Activated CD4-positive, CD25-positive, alpha-beta regulatory T cell (primary cell): ENCODE measurements around the gene SHC3.

Source experiments
- DNase-seq, 4 experiments: peaks; one replicate each; lab custom pipeline; 2025; lab: John Stamatoyannopoulos, UW

The SHC3 gene

DNA sequence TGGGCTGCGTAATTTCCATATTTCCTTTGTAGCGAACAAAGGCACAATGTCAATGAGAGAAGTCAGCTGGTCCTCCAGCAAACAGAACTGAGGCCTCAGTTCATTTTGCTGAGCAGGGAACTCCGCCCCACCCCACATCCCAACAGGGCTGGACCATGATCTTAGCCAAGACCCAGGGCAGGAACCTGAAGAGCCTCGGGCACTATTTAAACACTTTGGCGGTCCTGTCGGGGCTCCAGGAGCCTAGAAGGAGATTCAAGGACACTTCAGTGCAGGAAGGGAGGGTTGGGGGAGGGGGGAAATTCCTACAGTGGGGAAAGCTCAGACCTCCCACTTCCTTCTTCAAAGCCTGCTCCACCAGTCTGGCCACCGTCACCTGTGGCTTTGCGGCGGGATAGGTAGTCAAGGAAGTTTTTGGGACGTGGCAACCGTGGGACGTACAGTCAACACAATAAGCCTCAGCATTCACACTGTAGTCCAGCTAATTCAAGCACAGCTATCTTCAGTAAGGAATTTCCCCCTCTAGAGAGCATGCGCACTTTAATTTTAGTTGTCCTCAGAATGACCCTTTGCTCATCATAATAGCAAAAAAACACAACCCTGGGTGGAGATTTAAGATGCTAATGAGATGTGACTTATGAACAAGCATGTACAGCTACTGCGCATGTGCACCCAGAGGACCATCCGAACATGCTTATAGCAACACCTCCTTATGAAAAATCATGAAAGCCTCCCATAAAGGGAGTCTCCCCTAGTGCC, 156.4 kb downstream of the SHC3 start:
- DNase-seq, result no peak

DNA sequence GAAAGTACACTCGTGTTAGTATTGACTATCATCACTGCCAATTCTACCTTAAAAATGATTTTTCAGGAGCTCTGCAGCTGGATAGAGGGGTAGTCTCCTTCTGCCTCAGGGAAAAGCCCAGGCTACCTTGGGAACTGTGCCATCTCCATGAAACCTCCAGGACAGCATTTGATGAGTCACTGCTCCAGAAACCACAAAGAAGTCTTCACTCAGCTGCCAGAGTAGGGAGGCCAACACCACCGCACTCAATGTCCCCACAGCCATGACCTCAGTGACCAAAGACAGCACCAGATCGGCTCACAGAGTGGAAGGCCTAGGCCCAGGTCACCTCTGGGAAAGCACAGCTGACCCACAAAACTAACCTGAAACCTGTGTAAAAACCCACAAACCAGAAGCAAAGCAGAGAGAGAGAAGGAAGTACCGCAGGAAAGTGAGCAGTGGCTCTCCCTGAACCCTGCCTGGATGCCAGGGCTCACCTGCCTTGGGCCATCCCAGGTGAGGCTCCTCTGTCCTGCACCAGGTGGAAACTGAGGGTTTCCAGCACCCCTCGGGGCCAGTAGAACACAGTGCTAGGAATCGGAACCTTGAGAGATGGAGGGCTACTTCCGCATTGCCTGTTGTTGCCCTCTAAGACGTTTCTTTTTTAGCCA, 157.3 kb downstream of the SHC3 start:
- no peak for DNase-seq

DNA sequence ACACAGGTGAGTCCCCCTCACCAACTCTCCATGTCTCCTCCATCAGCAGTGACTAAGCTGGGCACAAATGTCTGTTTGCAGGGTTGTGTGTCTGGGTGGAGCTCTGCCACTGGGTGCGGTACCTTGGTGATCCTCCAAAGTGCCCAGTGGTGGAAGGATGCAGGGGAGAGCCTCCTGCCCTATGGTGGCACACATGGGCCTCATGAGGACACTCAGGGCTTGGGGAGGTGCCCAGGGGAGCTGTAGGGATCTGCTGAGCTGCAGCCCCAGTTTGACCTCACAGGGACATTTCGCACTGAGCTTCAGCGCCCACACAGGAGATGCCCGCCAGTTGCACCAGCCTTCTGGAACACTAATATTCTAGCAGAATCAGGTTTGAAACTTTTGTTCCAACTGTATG, 157.9 kb downstream of the SHC3 start:
- no peak for DNase-seq

DNA sequence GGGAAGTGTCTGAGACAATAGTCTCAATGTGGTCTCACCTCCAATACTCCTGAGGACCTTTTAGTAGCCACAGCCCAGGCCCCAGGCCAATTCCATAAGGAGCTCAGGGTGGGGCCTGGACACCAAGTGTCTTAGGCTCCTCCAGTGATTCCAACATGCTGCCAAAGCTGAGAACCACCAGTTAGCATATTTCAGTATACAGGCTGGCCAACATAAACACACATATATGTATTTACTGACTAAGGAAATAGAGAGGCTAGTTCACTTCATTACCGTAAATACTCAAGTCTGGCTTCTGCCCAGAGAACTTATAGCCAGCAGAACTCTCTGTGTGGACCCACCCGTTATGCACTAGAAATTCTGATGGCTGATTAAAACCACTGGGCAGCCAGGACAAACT, 163.3 kb downstream of the SHC3 start:
- no peak for DNase-seq

DNA sequence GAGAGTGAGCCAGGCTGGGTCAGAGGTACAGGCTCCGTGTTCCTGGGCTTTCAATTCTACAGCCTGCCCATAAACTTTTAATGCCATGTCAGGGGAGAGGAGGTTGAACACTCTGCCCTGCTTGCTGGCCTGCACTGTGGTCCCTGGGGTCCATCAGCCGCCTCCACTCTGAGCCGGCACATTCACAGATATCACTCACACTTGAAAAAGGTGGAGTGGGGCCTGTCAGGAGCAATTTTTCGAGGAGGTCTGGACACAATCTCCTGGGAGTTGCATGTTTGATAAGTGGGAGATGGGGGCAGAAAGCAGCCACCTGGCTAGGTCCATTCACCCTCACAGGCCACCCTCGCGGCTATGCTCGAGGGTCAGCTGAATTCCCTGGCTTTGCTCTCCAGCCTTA, 164.5 kb downstream of the SHC3 start:
- DNase-seq, result no peak

DNA sequence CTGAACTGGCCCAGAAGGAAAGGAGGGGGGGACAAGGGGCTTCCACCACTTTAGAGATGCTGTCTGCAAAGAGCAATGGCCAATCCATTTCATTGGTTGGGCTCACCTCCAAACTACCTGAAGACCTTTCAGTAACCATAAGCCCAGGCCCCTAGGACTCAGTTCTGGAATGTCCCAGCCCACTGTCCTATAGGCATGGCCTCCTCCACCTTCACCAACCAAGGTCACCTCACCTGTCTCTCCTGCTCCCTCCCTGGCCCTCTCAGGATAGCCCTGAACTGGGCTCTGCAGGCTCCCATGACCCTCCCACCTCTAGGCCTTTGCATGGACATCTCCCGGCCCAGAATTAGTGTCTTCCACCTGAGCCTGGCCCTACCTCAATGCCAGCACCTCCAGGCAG, 165.0 kb downstream of the SHC3 start:
- no peak for DNase-seq

DNA sequence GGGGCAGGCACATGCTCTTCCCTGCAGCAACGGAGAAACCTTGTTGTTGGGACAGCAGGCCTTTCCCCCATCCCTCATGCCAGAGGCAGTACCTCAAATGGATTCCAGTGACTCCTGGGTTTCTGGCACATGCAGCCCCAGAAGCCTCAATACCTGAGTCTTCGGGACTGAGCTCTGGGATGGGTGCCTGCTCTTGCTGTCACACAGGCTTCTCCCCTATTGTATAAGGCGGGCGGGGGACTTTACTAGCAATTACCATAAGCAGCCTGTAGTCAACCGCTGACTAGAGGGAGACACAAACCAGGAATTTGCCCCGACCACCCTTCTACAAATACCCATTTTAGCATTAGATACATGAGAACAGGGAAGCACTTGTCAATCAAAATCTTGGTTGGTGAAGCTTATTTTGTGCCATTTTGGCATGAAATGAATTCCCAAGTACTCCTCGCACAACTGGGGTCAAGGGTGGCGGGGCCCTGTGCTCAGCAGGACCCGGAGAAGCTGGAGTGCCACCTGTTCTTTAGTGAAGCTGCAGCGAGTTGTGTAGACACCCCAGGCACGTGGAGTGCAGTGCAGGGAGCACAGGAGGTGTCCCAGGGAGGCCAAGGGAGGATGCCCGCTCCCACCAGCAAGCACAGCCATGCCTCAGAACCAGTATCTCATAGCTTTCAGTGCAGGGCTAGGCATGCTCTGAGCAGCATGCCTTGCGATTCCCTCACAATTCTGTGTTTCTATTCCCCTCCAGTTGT, 166.2 kb downstream of the SHC3 start:
- no peak for DNase-seq

DNA sequence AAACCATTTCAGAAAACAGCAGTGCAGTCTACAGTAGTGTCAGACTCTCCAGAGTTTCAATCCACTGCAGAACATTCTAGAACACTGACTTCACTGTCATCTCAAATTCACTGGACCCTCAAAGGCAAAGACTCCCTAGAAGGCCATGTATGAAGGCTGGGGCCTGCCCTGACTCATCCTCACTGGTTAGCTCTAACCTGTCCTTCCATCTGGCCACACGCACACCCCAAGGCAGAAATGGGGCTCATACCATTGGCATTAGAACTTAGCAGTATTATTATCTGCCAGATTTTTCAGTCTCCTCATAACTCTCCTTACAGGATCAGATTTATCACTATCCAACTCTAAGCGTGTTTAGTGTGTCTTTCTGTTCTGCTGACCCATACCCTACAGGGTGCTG, 166.9 kb downstream of the SHC3 start:
- DNase-seq, result no peak

DNA sequence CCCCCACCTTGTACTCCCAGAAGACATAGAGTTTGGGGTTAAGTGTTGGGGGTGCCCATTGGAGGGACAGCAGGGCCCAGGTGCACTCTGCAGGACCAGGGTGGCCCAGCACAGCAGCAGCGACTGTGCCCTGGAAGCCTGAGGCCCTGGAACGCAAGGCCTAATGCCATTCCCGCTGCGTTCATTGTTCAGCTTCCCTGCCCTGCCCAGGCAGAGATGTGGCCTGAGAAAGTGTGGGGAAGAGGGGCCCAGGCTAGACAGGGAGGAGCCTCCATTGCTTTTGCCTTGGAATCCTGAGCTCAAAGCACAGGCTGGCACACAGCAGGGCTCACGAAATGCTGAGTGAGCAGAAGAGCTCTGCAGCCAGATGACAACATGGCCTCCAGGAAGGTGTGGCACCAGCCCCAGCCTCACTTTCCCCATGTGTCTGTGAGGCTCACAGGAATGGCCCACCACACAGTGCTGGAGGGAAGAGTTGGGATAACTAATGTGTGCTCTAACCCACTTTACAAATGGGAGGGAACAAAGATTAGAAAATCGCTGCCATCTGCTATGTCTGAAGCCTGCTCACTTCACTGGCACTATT, 168.0 kb downstream of the SHC3 start:
- DNase-seq, result no peak

DNA sequence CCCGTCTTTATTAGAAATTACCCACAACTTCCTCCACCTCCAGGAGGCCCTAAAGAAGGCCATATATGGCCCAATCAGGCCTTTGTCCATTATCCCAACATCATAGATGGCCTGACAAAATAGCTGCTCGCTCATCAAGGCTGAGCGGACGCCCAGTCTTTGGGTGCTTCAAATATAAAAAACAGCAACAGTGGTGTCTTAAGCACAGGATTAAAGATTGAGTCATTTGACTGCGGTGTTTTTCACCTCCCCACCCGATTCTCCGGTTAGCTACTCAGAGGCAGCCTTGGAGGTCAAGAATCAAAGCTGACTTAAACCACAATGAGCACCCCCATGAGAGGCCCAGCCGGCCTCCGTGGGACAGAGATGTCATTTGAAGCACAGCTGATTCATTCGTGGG, 168.6 kb downstream of the SHC3 start:
- DNase-seq, result no peak

DNA sequence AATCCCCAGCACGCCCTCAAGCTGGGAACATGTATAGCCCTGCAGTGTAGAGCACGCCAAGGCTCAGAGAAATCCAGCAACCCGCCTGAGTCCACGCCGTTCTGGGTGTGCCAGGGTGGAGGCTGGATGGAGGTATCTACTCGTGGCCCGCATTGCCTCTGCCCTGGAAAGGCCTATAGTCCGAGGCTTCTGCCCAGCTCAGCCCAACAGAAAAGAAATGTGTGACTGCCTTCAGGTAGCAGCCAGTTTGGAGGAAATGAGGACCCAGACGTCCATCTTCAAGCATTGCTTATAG, 169.1 kb downstream of the SHC3 start:
- DNase-seq, result no peak

DNA sequence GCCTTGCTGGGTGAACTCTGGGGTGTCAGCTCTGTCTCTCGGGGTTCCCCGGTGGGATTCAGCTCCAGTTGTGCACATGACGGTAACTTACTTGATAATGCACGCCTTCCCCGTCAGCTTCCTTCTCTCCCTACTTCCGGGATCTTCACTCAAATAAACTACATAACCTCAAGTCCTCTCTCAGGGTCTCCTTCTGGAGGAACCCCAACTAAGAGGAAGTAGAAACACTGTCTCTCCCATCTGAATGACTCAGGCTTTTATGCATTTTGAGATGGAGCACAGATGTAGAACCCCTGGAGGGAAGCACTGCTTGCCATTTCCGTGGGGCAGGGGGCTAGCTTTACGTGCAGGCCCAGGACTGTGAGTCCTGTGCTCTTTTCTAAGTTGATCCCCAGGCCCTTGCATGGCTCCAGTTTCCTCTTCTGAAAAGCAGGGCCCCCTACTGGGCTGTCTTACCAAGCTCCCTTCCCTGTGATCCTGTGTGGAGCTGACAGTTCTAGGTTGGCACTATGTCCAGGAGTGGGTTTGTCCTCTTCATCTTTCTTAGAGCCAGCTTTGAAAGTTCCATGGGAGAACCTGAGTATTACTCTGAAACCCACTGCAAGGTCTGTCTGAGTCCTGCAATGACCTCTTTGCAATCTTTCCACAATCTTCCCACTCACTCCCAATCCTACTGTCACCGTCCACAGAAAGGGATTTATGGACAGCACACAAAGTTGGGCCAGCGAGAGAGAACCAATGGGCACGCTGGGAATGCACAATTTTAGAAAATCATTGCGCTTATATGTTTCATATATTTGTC, 169.7 kb downstream of the SHC3 start:
- no peak for DNase-seq

DNA sequence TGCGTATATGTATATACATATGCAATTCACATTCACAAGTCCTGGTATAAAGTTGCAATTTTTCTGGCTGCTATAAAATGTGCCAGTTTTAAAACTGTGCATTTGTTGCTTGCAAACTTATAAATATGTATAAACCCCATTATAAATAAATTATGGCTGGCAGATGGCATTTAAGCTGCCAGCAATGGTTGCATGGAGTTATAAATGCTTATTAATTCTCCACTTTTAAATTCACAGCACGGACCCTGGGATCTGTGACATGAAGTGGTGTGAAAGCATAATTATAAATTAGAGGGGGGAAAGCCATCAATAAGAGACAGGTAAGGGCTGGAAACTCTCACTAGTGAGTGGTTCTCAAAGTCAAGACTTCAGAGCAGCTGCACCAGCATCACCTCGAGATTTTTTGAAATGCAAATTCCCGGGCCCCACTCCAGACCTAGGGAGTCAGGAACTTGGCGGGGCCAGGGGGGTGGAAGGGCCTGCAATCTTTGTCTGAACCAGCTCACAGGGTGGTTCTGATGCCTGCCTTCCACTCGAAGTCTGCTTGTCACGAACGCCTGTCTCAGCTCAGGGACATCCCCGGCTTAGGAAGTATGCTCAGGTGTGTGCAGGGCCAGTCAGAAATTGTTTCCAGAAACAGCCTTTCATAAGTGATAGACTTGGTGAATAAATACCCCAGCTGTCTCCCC, 170.4 kb downstream of the SHC3 start:
- no peak for DNase-seq

DNA sequence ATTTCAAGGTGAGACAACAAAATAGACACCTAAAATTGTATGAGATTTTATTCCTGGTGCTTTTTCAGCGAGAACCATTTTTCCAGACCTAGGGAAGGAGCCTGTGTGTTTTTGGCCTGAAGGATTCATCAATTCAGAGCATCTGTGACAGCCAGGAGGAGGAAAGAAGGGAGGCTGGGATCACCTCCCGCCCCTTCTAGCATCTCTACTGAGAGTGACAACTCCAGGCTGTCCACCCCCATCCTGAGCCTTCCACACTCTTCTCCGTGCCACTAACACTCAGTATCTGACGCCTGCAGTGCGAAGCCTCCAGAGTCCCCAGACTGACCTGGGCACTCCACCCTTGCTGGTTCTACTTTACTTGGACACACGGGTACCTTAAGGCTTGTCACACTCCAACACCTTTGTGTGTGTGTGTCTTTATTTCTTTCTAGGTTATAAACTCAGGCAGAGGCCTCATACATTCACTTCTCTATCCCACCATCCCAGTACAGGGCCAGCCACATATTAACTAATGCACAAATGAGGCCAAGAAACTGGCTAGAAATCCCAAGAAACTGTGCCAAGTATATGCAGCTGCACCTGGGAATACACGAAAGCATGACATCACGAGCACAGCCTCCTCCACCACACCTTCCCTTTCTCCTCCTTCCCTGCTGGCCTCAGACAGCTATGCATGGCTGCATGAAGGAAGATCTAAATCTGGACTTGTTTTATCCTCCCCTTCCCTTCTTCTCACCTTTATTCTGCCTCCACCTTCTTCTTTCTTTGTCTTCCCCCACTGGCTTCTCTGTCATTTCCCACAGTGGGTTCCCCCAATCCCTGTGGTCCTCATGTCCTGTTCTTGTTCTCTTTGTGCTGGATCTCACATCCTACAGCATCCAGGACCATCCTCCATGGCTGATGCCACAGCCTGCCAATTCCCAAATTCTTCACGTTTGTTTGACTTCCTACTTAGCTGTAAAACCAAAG, 171.3 kb downstream of the SHC3 start:
- no peak for DNase-seq

DNA sequence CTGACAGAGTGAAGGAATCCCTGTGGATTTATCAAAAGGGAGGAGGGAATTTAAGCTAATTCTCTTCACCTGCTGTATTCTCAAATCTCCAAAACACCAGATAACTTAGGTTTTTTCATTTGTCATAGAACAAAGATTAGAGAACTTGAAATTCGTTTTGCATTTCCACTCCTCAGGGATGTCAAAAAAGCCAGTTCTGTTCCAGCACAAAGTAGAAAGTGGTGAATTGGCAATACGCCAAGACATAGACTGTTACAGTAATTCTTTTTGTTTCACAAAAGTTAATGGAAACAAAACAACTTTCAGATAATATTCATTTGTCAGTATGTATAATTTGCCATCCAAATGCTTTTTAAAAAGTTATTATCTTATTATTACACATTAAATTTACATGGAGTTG, 172.4 kb downstream of the SHC3 start:
- DNase-seq, result no peak

DNA sequence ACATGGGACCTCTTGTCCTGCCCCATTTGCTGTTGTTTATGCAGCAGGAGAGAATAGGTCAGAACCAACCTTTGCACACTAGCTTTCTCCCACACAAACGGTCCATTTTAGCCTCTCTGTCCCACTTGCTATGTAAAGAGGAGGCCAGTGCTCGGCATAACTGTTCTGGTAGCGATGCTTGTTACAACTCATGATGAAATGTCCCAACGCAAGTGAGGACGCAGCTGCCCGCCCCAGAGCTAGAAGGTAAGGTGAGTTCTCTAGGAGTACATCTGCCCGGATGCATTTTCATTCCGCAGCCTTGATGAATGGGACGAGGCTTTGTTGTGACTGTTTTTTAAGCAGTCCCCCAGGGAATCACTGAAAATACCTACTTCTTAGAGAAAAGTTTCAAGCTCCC, 173.3 kb downstream of the SHC3 start:
- no peak for DNase-seq

DNA sequence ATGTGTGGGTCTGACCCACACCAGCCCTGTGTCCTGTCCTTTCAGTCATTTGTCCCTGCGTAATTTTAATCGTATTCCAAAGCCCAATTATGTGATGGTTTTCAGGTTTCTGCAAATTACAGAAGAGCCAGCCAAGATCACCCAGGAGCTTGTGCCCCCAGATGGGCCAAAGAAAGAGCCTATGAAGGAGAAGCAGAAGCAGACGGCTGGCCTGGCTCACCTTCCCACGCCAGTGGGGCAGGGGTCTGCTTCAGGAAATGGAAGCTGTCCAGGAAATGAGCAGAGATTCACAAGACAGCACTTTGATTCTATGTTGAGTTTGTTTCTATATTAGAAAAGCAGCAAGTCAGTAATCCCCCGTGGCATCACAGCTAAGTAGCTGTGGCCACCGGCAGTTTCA, 175.6 kb downstream of the SHC3 start:
- DNase-seq, result no peak

DNA sequence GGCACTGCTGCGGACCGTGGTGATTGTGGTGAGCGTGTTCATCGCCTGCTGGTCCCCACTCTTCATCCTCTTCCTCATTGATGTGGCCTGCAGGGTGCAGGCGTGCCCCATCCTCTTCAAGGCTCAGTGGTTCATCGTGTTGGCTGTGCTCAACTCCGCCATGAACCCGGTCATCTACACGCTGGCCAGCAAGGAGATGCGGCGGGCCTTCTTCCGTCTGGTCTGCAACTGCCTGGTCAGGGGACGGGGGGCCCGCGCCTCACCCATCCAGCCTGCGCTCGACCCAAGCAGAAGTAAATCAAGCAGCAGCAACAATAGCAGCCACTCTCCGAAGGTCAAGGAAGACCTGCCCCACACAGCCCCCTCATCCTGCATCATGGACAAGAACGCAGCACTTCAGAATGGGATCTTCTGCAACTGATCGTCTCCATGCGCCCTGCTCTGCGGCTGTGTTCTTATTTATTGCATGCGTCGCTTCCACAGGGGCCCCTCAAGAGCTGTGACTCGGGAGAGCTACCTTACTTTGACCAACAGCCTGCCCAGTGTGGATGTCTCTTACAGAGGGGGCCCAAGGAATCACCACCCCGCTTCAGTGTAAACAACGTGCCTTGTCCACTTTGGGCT, 176.6 kb downstream of the SHC3 start:
- no peak for DNase-seq

DNA sequence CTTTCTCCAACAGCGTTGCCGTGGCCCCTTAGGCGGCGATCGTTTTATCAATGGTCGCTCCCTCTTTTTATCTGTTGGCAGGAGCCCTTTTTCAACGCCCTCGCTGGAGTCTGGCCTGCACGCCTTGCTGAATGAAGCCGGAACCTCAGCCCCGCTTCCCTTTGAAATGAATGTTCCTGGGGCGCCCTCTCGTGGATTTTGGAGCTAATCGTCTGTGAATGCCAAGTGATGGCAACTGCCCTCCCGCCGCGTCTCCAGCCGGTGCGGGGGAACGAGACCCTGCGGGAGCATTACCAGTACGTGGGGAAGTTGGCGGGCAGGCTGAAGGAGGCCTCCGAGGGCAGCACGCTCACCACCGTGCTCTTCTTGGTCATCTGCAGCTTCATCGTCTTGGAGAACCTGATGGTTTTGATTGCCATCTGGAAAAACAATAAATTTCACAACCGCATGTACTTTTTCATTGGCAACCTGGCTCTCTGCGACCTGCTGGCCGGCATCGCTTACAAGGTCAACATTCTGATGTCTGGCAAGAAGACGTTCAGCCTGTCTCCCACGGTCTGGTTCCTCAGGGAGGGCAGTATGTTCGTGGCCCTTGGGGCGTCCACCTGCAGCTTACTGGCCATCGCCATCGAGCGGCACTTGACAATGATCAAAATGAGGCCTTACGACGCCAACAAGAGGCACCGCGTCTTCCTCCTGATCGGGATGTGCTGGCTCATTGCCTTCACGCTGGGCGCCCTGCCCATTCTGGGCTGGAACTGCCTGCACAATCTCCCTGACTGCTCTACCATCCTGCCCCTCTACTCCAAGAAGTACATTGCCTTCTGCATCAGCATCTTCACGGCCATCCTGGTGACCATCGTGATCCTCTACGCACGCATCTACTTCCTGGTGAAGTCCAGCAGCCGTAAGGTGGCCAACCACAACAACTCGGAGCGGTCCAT, 177.4 kb downstream of the SHC3 start:
- peak; percentile 29 to 69 (median 38) for DNase-seq
